ENCODE measurements around the gene GNGT1.

GNGT1 gene

GRCh38 chr7:93938293-93938692 is 31.9 kb downstream of the GNGT1 start:
- no peaks in the 10 kb centered on the region for H3K36me3 ChIP-seq (ENCODE audit: low read depth)
- DNase-seq (ENCODE audit: low spot score) = no peak
- TF ChIP-seq, protein P1, sequence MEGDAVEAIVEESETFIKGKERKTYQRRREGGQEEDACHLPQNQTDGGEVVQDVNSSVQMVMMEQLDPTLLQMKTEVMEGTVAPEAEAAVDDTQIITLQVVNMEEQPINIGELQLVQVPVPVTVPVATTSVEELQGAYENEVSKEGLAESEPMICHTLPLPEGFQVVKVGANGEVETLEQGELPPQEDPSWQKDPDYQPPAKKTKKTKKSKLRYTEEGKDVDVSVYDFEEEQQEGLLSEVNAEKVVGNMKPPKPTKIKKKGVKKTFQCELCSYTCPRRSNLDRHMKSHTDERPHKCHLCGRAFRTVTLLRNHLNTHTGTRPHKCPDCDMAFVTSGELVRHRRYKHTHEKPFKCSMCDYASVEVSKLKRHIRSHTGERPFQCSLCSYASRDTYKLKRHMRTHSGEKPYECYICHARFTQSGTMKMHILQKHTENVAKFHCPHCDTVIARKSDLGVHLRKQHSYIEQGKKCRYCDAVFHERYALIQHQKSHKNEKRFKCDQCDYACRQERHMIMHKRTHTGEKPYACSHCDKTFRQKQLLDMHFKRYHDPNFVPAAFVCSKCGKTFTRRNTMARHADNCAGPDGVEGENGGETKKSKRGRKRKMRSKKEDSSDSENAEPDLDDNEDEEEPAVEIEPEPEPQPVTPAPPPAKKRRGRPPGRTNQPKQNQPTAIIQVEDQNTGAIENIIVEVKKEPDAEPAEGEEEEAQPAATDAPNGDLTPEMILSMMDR (IDR thresholded peaks at IDR 0.05; ENCODE audit: poor library complexity, severe bottlenecking) = no peak
- H3K9me3 ChIP-seq (ENCODE audit: severe bottlenecking) = no peaks in the 10 kb centered on the region
- H3K27me3 ChIP-seq (ENCODE audit: insufficient read depth, poor library complexity, severe bottlenecking) = no peaks in the 10 kb centered on the region
- no peak overlapping the region for H3K4me3 ChIP-seq (ENCODE audit: severe bottlenecking)
- no peak for ATAC-seq (ENCODE audit: low read depth)
- no peak overlapping the region for H3K27ac ChIP-seq (ENCODE audit: poor library complexity, severe bottlenecking)
- no peaks in the 10 kb centered on the region for H3K4me1 ChIP-seq (ENCODE audit: insufficient read depth, poor library complexity, severe bottlenecking)

- DNase-seq (ENCODE audit: low spot score) = no peak
- no peaks in the 10 kb centered on the region for H3K36me3 ChIP-seq (ENCODE audit: low read depth)
These were observed 35.6 kb downstream of the GNGT1 start for GRCh38 chr7:93941945-93942344.

DNA sequence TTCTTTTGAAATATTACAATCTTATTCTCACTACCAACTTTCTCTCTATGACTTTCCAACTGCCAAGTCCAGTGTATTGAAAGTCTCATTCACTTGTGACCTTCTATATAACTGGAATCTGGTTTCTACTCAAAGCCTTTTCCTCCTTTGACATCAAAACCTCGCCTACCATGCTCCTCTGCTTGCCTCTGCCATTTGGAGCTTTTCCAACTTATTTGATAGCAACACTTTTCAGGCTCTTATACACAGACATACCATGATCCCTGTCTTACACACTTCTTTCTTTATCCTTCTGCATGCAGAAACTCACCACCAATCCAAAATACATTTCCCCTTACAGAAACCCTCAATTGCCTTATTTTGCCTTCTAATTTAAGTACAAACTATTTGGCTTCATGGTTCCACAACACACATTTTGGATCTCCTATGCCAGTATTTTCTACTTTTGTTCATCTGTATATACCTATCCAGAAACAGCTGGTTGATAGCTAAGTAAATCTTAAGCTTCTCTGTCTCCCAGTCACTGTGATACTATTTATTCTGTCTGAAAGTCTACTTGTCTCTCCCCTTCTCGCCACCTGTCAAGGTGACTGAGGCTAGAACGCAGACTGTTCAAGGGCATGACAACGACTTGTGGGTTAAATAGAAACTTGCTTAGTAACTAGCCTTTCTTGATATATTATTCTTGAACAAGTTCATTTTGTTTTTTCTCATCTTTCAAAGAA is 37.6 kb downstream of the GNGT1 start:
- TF ChIP-seq, protein P1 (IDR thresholded peaks at IDR 0.05; ENCODE audit: poor library complexity, severe bottlenecking) = no peak
- Histone ChIP-seq H3K27me3 (ENCODE audit: insufficient read depth, poor library complexity, severe bottlenecking) (no peaks in the 10 kb centered on the region), H3K36me3 (ENCODE audit: low read depth) (no peaks in the 10 kb centered on the region), H3K27ac (ENCODE audit: poor library complexity, severe bottlenecking) (no peak overlapping the region), H3K4me1 (ENCODE audit: insufficient read depth, poor library complexity, severe bottlenecking) (peaks cover under 1% of the 10 kb centered on the region), H3K4me3 (ENCODE audit: severe bottlenecking) (no peak overlapping the region), H3K9me3 (ENCODE audit: severe bottlenecking) (no peaks in the 10 kb centered on the region)
- no peak for DNase-seq (ENCODE audit: low spot score)
- ATAC-seq (ENCODE audit: low read depth) = no peak

More at GRCh38 chr7:93941945-93942344, 35.6 kb downstream of the GNGT1 start:
- Histone ChIP-seq H3K27ac (ENCODE audit: poor library complexity, severe bottlenecking) (no peak overlapping the region), H3K9me3 (ENCODE audit: severe bottlenecking) (no peaks in the 10 kb centered on the region), H3K4me3 (ENCODE audit: severe bottlenecking) (no peak overlapping the region), H3K27me3 (ENCODE audit: insufficient read depth, poor library complexity, severe bottlenecking) (no peaks in the 10 kb centered on the region), H3K4me1 (ENCODE audit: insufficient read depth, poor library complexity, severe bottlenecking) (no peaks in the 10 kb centered on the region)
- TF ChIP-seq, protein P1 (IDR thresholded peaks at IDR 0.05; ENCODE audit: poor library complexity, severe bottlenecking) = no peak
- no peak for ATAC-seq (ENCODE audit: low read depth)

GRCh38 chr7:93944673-93945072 is 38.3 kb downstream of the GNGT1 start:
- no peak overlapping the region for H3K27ac ChIP-seq (ENCODE audit: poor library complexity, severe bottlenecking)

More at GRCh38 chr7:93944673-93945072, 38.3 kb downstream of the GNGT1 start:
- no peak overlapping the region for H3K4me3 ChIP-seq (ENCODE audit: severe bottlenecking)
- DNase-seq (ENCODE audit: low spot score) = no peak
- no peak for ATAC-seq (ENCODE audit: low read depth)
- H3K9me3 ChIP-seq (ENCODE audit: severe bottlenecking) = no peaks in the 10 kb centered on the region
- H3K4me1 ChIP-seq (ENCODE audit: insufficient read depth, poor library complexity, severe bottlenecking) = peaks cover 3% of the 10 kb centered on the region
- no peaks in the 10 kb centered on the region for H3K27me3 ChIP-seq (ENCODE audit: insufficient read depth, poor library complexity, severe bottlenecking)
- no peaks in the 10 kb centered on the region for H3K36me3 ChIP-seq (ENCODE audit: low read depth)
- TF ChIP-seq, protein P1 (IDR thresholded peaks at IDR 0.05; ENCODE audit: poor library complexity, severe bottlenecking) = no peak
